ENCODE data around the gene ATP8A2.

Gene ATP8A2

GRCh38 chr13:25874064-25874737 lies 502.4 kb downstream of the ATP8A2 start:
- H3K36me3 ChIP-seq (ENCODE audit: control insufficient read depth in 2 of 2, insufficient read depth in 2 of 2, low read length in 2 of 2), result no peaks in the 10 kb centered on the region
- no peak overlapping the region for H3K4me3 ChIP-seq (ENCODE audit: low read length in 2 of 2)
- no peak overlapping the region for H3K9ac ChIP-seq (ENCODE audit: low read length in 2 of 2)
- no peaks in the 10 kb centered on the region for H3K4me1 ChIP-seq (ENCODE audit: control insufficient read depth, insufficient read depth, low read length)
- H3K27ac ChIP-seq (ENCODE audit: low read length), result no peak overlapping the region
- H3K9me3 ChIP-seq (ENCODE audit: control insufficient read depth in 2 of 2, low read length in 2 of 2), result no peaks in the 10 kb centered on the region
- no peaks in the 10 kb centered on the region for H3K27me3 ChIP-seq (ENCODE audit: control insufficient read depth in 1 of 2, insufficient read depth in 2 of 2, low read length in 2 of 2)

- Histone ChIP-seq H3K27me3 (ENCODE audit: control insufficient read depth in 1 of 2, insufficient read depth in 2 of 2, low read length in 2 of 2) (no peaks in the 10 kb centered on the region), H3K4me1 (ENCODE audit: control insufficient read depth, insufficient read depth, low read length) (no peaks in the 10 kb centered on the region), H3K27ac (ENCODE audit: low read length) (no peak overlapping the region), H3K4me3 (ENCODE audit: low read length in 2 of 2) (no peak overlapping the region), H3K9ac (ENCODE audit: low read length in 2 of 2) (no peak overlapping the region), H3K9me3 (ENCODE audit: control insufficient read depth in 2 of 2, low read length in 2 of 2) (no peaks in the 10 kb centered on the region), H3K36me3 (ENCODE audit: control insufficient read depth in 2 of 2, insufficient read depth in 2 of 2, low read length in 2 of 2) (no peaks in the 10 kb centered on the region)
Observed at GRCh38 chr13:25874907-25875306, 503.1 kb downstream of the ATP8A2 start.

- Histone ChIP-seq H3K9ac (ENCODE audit: low read length in 2 of 2) (no peak overlapping the region), H3K4me3 (ENCODE audit: low read length in 2 of 2) (no peak overlapping the region)
Observed at GRCh38 chr13:25876247-25876646, 504.5 kb downstream of the ATP8A2 start.

GRCh38 chr13:25879466-25879865 lies 507.7 kb downstream of the ATP8A2 start:
- H3K27ac ChIP-seq (ENCODE audit: low read length), result no peak overlapping the region
- H3K4me1 ChIP-seq (ENCODE audit: control insufficient read depth, insufficient read depth, low read length), result peaks cover 3% of the 10 kb centered on the region
- no peaks in the 10 kb centered on the region for H3K27me3 ChIP-seq (ENCODE audit: control insufficient read depth in 1 of 2, insufficient read depth in 2 of 2, low read length in 2 of 2)
- H3K4me3 ChIP-seq (ENCODE audit: low read length in 2 of 2), result no peak overlapping the region
- no peaks in the 10 kb centered on the region for H3K9me3 ChIP-seq (ENCODE audit: control insufficient read depth in 2 of 2, low read length in 2 of 2)
- H3K9ac ChIP-seq (ENCODE audit: low read length in 2 of 2), result no peak overlapping the region
- H3K36me3 ChIP-seq (ENCODE audit: control insufficient read depth in 2 of 2, insufficient read depth in 2 of 2, low read length in 2 of 2), result no peaks in the 10 kb centered on the region

More at GRCh38 chr13:25876247-25876646, 504.5 kb downstream of the ATP8A2 start:
- Histone ChIP-seq H3K9me3 (ENCODE audit: control insufficient read depth in 2 of 2, low read length in 2 of 2) (no peaks in the 10 kb centered on the region), H3K27ac (ENCODE audit: low read length) (no peak overlapping the region), H3K36me3 (ENCODE audit: control insufficient read depth in 2 of 2, insufficient read depth in 2 of 2, low read length in 2 of 2) (no peaks in the 10 kb centered on the region), H3K4me1 (ENCODE audit: control insufficient read depth, insufficient read depth, low read length) (no peaks in the 10 kb centered on the region), H3K27me3 (ENCODE audit: control insufficient read depth in 1 of 2, insufficient read depth in 2 of 2, low read length in 2 of 2) (no peaks in the 10 kb centered on the region)

- Histone ChIP-seq H3K4me3 (ENCODE audit: low read length in 2 of 2) (no peak overlapping the region), H3K9ac (ENCODE audit: low read length in 2 of 2) (no peak overlapping the region), H3K36me3 (ENCODE audit: control insufficient read depth in 2 of 2, insufficient read depth in 2 of 2, low read length in 2 of 2) (no peaks in the 10 kb centered on the region), H3K27ac (ENCODE audit: low read length) (no peak overlapping the region), H3K27me3 (ENCODE audit: control insufficient read depth in 1 of 2, insufficient read depth in 2 of 2, low read length in 2 of 2) (no peaks in the 10 kb centered on the region), H3K9me3 (ENCODE audit: control insufficient read depth in 2 of 2, low read length in 2 of 2) (no peaks in the 10 kb centered on the region), H3K4me1 (ENCODE audit: control insufficient read depth, insufficient read depth, low read length) (peaks cover 3% of the 10 kb centered on the region)
Observed at GRCh38 chr13:25881136-25881926, 509.6 kb downstream of the ATP8A2 start.

GRCh38 chr13:25881971-25882451 lies 510.2 kb downstream of the ATP8A2 start:
- Histone ChIP-seq H3K27ac (ENCODE audit: low read length) (no peak overlapping the region), H3K36me3 (ENCODE audit: control insufficient read depth in 2 of 2, insufficient read depth in 2 of 2, low read length in 2 of 2) (no peaks in the 10 kb centered on the region), H3K4me3 (ENCODE audit: low read length in 2 of 2) (no peak overlapping the region), H3K4me1 (ENCODE audit: control insufficient read depth, insufficient read depth, low read length) (peaks cover 3% of the 10 kb centered on the region), H3K27me3 (ENCODE audit: control insufficient read depth in 1 of 2, insufficient read depth in 2 of 2, low read length in 2 of 2) (no peaks in the 10 kb centered on the region), H3K9me3 (ENCODE audit: control insufficient read depth in 2 of 2, low read length in 2 of 2) (no peaks in the 10 kb centered on the region), H3K9ac (ENCODE audit: low read length in 2 of 2) (no peak overlapping the region)

GRCh38 chr13:25882466-25883357 lies 510.9 kb downstream of the ATP8A2 start:
- Histone ChIP-seq H3K9me3 (ENCODE audit: control insufficient read depth in 2 of 2, low read length in 2 of 2) (no peaks in the 10 kb centered on the region), H3K27ac (ENCODE audit: low read length) (no peak overlapping the region), H3K4me3 (ENCODE audit: low read length in 2 of 2) (no peak overlapping the region), H3K9ac (ENCODE audit: low read length in 2 of 2) (no peak overlapping the region), H3K27me3 (ENCODE audit: control insufficient read depth in 1 of 2, insufficient read depth in 2 of 2, low read length in 2 of 2) (no peaks in the 10 kb centered on the region), H3K4me1 (ENCODE audit: control insufficient read depth, insufficient read depth, low read length) (peaks cover 3% of the 10 kb centered on the region), H3K36me3 (ENCODE audit: control insufficient read depth in 2 of 2, insufficient read depth in 2 of 2, low read length in 2 of 2) (no peaks in the 10 kb centered on the region)

- H3K4me1 ChIP-seq (ENCODE audit: control insufficient read depth, insufficient read depth, low read length), result peaks cover 3% of the 10 kb centered on the region
- no peaks in the 10 kb centered on the region for H3K9me3 ChIP-seq (ENCODE audit: control insufficient read depth in 2 of 2, low read length in 2 of 2)
- H3K4me3 ChIP-seq (ENCODE audit: low read length in 2 of 2), result no peak overlapping the region
Observed at GRCh38 chr13:25885418-25885817, 513.6 kb downstream of the ATP8A2 start.

GRCh38 chr13:25886438-25887214 lies 514.9 kb downstream of the ATP8A2 start:
- no peak overlapping the region for H3K27ac ChIP-seq (ENCODE audit: low read length)
- no peaks in the 10 kb centered on the region for H3K36me3 ChIP-seq (ENCODE audit: control insufficient read depth in 2 of 2, insufficient read depth in 2 of 2, low read length in 2 of 2)
- H3K9ac ChIP-seq (ENCODE audit: low read length in 2 of 2), result no peak overlapping the region
- H3K4me3 ChIP-seq (ENCODE audit: low read length in 2 of 2), result no peak overlapping the region
- H3K27me3 ChIP-seq (ENCODE audit: control insufficient read depth in 1 of 2, insufficient read depth in 2 of 2, low read length in 2 of 2), result no peaks in the 10 kb centered on the region
- peaks cover 3% of the 10 kb centered on the region for H3K4me1 ChIP-seq (ENCODE audit: control insufficient read depth, insufficient read depth, low read length)
- H3K9me3 ChIP-seq (ENCODE audit: control insufficient read depth in 2 of 2, low read length in 2 of 2), result no peaks in the 10 kb centered on the region

More at GRCh38 chr13:25885418-25885817, 513.6 kb downstream of the ATP8A2 start:
- H3K27ac ChIP-seq (ENCODE audit: low read length), result no peak overlapping the region
- H3K9ac ChIP-seq (ENCODE audit: low read length in 2 of 2), result no peak overlapping the region
- H3K36me3 ChIP-seq (ENCODE audit: control insufficient read depth in 2 of 2, insufficient read depth in 2 of 2, low read length in 2 of 2), result no peaks in the 10 kb centered on the region
- no peaks in the 10 kb centered on the region for H3K27me3 ChIP-seq (ENCODE audit: control insufficient read depth in 1 of 2, insufficient read depth in 2 of 2, low read length in 2 of 2)
